Measurements from ENCODE around the gene APRT.
"Not testable (repeated sequence)": the region's sequence is repeated elsewhere in the genome, so short reads cannot be mapped to it uniquely, and the experiment has no call there.

Gene APRT

DNA sequence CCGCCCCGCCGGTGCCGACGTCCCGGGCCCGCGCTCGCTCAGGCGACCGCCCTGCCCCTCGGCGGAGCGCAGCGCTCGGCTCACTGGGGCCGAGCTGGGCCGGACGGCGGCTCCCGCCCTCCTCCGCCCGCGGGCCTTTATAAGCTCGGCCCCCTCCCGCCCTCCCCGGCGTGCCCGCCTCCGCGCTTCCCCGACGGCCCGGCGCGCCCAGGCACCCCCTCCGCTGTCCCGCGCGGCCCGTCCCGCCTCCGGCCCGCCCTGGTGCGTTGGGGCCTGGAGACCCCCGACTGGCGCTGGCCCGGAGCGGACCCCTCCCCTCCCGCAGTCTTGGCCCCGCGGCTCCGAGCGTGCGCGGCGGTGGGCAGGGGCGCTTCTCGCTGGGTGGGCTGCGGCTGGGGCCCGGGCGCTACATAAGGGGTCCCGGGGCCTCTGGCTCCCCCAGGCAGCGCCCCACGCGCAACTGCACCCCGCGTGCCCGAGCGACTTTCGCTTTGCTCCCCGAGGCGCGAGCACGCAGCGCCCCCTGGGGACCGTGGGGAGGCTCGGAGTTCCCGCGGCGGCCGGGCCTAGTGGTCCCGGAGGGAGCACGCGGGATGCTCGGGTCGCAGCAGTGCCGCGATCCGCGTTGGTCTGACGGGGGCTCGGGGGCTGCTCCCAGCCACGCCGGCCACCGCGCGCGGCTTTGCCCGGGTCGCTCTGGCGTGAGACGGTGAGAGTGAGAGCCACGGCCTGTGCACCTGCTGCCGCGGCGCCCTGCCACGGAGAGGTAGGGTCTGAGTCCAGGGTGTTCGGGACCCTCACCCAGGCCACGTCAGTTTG is 26.4 kb downstream of the APRT start, which contains the start of gene PIEZO1:
Gene PIEZO1, minus strand, starts transcription at position 115 of the 819 bp plus-strand sequence. CDS start 256 bp downstream, outside the sequence.
- DNase-seq = peak; percentile 91

DNA sequence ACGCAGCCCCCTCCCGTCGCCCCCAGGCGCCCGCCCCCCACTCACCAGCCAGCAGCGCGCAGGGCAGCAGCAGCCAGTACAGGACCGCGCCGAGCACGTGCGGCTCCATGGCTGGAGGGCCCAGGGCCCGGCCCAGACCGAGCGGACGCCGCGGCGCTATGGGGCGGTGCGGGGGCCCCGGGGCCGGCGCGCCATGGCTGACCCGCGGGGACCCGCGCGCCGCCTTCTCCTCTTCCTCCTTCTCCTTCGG is 26.9 kb downstream of the APRT start:
- no peak for DNase-seq

DNA sequence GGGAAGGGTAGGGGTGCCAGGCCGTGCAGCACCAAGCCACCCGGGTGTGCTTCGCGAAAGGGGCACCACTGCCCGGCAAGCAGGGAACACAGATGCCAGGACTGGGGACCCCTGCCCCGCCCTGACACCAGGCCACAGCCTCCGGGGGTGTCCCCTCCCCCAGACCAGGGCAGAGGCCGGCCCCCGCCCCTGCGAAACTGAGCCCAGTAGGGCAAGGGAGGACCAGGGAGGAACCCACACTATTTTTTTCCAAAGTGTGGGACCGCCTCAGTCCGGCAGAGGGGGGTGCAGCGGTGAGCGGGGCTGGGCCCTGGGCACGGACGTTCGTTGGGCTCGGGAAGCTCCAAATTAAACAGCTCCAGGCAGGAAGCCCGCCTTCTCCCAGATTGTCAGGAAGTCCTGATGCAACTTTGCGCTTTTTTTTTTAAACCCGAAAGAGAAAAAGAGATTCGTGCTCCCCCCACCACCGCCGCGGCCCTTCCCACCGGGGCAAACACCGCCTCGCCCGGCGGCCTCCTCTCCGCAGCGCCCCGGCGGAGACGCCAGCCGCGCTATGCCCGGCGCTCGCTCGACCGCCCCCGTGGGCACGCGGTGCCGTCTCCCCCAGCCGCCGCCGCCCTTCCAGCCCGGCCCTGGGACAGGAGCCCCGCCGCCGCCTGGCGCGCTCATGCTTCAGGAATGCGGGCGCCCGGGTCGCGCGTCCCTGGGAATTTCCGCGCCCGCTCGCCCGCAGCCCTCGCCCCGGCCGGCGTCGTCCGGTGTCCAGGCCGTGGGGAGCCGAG is 27.5 kb downstream of the APRT start:
- DNase-seq = peak; percentile 58

DNA sequence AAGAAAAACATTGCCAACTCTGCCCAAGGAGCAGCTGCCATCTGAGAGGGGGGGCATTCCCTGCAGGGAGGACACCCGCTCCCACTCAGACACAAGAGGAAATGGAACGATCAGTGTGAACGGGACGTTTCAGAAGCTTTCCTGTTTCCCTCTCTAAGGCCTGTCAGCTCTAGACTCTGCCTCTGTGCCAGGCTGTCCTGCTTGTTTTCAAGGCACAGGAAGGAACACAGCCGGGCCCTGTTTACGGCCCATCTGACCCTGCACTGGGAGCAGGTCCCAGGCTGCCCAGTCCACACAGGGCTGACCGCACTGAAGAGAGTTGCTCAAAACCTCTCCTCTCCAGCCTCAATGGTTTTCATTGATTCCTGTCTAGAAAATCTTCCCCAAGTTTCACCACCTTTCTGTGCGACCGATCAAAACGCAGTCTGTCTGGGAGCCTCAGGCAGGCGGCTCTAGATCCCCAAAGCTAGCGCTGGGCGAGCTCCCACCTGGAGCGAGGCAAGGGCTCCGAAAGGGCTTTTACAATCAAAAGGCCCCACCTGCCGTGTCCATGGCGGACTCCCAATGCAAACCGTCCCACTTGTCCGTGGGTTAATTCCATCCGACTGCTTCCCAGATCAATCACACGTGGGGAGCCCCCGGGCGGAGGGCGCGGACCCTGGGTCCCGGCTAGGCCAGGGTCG is 28.2 kb downstream of the APRT start:
- no peak for DNase-seq

DNA sequence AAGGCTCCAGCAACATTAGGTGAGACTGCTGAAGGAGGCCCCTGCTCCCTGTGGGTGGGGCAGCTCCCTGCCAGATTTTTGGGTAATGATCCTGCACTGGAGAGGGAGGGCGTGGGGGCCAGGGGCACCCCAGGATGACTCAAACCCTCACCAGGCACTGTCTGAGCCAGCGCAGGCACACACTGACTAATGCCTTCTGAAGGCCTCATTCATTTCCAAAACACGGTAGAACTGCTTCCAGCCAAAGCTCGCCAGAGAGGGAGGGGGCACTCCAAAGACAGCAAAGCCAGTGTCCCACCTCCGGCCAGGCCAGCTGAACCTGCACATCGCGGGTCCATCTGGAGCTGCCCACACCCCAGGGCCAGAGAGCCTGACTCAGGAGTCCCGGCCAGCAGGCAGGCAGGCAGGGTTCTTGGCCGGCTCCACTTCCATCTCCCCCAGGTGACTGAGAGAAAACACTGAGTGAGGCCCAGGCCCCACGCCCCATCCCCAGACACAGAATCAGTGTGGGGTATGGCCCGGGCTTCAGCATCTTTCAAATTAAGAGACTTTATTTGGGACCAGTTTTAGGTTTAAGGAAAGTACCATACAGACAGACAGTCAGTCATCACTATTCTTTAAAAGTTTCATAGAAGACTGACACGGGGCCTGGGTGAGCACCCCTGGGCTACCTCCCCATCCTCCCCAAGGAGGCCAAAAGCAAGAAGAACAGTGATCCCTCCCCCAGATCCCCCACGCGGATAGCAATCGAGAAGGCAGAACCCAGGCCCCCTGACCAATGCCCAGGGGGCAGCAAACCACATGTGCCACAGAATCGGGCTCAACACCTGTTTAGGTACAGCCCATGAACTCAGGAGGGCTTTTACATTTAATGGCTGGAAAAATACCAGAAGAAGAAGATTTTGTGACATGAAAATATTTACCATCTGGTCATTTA is 29.0 kb downstream of the APRT start:
- peak; percentile 67 for DNase-seq

DNA sequence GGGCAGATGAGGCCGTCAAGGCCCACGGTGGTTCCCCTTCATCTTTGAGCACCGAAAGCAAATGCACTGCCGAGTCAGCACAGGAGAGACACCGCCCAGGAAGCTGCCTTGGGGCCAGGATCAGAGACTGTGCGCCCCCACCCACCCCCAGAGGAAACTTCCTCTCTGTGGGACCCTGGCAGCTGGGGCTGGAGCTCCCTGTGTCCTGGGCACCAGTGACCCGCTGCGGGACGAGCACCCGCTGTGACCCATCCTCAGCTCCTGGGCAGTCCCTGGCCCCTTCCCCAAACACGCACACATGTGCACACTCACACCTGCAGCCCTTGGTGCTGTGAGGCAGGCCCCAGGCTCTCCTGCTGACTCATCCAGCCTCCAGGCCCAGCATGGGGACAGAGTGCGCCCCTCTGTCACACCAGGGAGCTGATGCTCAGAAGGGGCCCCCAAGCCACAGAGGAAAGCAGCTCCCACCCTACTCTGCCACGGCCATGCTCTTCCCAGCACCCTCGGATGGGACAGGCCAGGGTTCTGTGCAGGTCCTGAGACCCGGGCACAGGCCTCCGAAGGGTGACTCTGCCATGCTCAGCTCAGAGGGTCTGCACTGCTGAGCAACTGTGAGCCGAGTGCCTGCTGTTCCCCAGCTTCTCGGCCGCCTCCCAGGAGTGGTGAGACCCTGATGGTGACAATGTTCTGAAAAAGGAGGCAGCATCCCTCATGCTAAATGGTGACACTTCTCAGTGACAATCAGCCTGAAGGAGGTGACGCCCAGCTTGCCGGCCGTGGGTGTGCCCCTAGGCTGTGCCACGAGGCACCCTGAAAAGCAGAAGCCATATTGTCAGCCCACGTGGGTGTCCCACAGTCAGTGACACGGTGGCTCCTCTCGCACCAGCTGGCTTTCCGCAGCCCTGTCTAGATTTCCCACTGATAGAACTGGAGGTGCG is 30.3 kb downstream of the APRT start:
- peak; percentile 62 for DNase-seq

DNA sequence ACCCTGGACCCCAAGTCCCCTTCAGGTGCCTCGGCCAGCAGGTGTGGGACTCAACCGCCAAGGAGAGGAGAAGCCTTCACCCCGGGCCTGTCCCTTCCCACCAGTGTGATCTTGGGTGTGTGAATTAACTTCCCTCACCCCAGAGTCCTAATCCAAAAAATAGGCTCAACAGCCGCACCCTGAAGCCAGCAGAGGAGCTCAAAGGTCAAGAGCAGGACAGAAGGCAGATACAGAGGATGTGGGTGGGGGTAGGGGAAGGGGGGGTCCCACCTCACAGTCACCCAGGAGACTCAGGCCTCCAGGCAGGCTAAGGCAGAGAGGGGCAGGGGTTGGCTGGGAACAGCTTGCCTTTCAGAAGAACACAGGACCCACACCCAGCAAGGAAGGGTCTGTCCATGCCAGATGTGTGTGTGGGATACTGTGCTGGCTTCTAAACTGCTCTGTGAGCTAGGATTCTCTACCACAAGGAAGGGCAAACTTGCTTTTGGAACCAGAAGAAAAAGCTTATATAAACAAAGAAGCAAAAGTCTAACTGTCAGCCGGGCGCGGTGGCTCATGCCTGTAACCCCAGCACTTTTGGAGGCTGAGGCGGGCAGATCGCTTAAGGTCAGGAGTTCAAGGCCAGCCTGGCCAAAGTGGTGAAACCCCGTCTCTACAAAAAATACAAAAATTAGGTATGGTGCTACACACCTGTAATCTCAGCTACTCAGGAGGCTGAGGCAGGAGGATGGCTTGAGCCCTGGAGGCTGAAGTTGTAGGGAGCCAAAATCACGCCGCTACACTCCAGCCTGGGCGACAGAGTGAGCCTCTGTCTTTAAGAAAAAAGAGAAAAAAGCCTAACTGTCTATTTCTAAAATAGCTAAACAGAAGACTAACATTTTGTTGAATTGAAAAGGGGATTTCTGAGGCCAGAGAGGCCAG is 31.3 kb downstream of the APRT start:
- DNase-seq = no peak

DNA sequence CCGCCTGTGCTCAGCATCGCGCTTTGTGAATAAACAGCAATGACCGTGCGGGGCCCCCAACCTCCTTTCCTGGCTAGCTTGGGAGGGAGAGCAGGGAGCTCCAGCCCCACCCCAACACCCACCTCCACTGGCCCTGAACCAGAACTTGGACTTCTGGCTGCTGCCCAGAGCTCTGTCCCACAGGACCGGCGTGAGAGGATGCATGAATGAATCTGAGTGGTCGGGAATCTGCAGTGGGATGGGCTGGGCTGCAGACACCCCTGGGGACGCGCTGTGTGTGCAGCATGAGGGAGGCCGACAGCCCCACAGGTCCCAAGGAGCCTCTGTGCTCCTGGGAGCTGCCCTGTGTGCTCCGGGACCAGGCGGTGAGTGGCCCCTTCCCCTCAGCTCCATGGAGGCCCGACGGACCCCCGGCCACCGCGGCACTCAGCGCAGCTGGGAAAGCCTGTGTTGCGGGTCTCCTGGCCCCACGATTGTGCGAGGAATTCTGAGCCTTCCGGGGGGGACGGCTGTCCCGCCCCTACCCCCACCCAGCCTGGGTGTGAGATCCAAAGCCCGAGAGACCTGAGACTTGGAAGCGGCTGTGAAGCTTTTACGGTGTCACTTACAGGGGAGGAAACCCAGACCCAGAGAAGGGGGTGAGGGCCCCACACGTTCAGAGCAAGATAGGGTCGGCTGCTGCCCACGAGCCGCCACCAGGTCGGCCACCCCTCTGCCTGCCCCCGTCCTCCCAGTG is 32.2 kb downstream of the APRT start:
- no peak for DNase-seq

DNA sequence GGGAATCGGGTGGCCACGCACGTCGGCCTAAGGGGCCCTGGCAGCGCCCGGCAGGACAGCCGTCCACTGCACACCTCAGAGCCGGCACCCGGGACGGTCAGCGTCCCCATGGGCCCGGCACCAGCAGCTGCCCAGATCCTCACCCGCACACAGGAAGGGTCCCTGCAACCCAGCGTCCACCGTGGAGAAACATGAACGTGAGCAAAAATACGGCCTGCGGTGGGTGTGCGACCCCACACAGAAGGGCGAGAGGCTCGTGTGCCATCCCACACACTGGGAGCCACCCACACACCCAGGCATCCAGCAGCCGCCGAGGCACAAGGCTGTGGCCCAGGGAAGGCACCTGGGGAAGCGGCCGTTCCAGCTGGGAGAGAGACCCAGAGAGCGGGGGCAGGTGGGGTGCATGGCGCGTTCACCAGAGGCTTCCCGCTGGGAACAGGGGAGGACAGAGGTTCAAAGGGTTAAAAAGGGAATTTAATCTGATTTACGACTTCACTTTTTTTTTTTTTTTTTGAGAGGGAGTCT is 33.1 kb downstream of the APRT start:
- DNase-seq = no peak

DNA sequence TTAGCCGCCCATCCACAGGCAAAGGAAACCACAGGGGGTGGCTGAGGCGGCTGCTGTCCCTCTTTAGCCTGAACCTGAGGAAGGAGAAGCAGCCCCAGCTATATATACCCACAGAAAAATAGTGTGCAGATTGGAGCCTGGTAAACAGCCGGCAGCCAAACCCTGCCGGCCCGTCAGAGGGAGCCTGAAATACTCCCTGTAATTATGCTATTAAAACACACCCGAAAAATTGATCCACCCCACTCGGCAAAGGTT is 33.5 kb downstream of the APRT start:
- DNase-seq = no peak

DNA sequence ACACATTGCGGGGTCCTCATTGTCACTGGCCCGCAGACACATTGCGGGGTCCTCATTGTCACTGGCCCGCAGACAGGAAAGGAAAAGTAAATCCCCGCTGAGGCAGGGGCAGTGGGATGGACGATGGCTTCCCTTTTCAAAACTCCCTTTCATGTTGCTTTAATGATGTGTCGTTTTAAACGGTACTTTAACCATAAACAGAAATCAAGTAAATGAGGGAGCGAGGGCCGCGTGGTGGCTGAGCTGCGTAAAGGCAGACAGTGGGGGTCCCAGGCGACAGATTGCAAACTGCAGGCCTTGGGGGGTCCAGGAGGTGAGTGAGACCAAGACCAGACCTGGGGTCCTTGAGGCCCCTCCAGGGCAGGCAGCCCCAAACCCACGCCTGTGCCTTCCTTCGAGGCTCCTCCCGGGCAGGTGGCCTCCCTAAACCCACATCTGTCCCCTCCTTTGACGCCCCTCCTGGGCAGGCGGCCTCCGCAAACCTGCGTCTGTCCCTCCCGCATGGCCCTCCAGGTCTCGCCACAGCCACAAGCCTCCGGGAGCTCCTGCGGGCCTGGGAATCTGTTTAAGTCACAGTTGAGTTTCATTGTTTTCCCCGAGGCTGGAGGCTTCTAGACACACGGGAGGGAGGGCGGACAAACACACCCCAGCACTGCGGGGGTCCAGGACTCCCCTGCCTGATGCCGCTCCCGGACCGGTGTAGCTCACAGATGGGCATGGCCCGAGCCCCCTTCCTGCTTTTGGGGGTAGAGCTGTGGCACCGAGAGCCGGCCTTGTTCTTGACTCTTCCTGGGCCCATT is 34.1 kb downstream of the APRT start:
- DNase-seq = no peak

DNA sequence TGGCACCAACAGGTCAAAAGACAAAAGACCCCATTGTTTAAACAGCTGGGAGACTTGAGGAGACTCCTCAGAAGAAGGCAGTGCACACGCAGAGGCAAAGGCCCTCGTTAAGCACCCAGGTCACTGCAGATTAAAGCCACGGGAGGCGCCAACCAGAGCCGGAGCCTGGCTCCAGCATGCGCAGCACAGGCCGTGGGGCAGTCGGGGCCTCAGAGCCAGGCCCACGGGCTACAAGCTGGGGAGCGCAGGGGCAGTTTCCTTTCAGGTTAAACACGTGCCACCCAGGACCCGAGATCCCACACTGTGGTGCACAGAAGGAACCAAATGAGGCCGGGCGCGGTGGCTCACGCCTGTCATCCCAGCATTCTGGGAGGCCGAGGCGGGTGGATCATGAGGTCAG is 35.9 kb downstream of the APRT start:
- no peak for DNase-seq

DNA sequence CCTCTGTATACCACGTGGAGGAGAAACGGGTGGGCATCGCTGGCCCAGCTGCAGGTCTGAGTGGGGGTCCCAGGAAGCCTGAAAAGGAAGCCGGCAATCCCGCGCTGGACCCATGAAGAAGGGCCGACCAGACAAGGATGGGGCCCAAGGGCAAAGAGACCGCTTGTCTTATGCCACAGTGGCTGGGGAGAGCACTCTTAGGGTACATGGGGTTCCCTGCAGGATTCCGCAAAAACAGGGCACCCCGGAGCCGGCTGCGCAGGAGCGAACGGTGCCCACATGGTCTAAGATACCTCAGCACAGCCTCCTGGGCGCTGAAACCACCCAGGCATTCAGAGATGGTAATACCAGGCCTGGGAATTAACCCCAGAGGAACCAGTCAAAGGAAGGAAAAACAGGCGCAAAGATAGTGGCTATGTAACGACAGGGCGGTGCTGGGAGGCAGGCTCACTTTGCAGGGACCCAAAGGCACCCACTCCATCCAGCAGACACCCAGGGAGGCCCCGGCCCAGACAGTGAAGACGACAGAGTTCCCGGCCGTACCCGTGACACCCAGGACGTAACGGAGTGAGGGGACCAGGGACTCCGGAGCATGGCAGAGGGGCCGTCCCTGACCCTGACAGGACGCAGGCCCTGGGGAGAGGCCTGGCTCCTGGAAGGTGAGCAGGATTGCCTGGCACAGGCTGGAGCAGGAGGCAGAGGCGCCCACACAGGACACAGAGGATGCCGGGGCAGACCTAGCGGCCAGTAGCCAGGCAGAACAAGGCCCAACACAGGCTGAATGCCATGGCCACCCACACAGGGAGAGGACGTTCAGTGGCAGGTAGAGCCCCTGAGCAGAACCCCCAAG is 37.0 kb downstream of the APRT start:
- no peak for DNase-seq

DNA sequence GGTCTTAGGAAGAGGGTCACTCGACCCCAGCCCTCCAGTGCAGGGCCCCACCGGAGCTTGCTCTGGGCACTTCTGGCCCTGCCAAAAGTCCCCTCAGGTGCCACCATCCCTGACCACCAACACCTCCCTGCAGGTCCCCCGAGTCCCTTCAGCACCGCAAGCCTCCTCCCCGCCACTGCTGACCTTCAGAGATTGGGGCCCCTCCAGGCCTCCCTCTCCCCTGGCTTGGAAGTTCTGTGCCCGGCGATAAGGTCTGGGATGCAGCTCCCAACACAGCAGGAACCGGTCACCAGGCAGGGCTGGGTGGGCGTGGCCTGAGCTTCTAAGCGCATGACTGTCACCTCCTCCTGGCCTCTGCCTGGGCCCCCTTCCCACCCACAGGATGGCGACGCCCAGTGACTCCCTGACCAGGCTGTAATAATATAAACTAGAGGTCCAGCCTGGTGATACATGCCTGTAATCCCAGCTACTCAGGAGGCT is 37.9 kb downstream of the APRT start:
- DNase-seq = no peak

DNA sequence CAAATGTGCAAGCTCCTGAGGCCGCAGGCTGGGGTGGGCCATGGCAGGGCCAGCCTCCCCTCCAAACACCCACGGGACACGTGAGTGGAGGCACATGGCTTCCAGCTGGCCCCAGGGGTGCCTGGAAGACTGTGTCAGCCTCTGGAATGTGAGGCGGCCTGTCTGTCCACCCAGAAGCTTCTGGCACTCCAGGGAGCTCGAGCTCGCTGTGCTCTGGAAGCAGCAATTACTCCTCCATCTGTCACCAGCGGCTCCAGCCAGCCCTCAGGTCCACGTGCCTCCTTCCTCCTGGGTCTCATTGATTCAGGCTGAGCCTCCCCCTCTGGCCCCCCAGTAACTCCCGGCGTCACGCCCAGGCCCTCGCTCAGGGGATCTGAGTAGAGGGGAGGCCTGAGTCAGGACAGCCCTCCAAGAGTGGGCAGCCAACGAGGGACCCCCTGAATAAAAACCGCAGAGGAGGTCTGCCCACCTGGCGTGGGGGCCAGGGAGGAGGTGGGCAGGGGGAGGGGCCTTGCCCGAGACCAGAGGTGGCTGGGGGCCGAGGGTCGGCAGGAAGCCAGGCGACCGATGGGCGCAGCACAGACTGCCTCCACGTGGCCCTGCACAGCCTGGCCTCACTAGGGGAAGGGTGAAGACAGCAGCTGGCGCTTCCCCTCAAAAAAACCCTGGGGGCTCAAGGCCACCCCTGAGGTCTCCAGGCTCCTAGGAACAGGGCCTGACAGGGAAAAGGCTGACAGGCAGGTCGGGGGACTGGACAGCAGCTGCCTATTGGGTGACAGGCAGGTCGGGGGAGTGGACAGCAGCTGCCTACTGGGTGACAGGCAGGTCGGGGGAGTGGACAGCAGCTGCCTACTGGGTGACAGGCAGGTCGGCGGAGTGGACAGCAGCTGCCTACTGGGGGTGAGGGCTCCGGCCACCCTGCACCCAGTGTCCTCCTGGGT is 38.6 kb downstream of the APRT start:
- DNase-seq = no peak

DNA sequence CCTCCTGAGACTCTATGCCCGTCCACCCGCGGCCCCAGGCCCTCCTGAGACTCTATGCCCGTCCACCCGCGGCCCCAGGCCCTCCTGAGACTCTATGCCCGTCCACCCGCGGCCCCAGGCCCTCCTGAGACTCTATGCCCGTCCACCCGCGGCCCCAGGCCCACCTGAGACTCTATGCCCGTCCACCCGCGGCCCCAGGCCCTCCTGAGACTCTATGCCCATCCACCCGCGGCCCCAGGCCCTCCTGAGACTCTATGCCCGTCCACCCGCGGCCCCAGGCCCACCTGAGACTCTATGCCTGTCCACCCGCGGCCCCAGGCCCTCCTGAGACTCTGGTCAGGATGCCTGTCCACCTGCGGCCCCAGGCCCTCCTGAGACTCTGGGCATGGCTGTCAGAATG is 39.9 kb downstream of the APRT start:
- not testable (repeated sequence) for DNase-seq
